OCI-LY3 (cell line): ENCODE data around the gene NEDD4.

Experiments used
- CTCF ChIP-seq: fragments of 200-600, 300-600 bp; sonication (generic); IDR thresholded peaks from 2 replicates; pipeline ENCODE4 v1.5.1; 2014; ENCODE audit warnings: antibody characterized with exemption, low read length, low read depth
- EZH2phosphoT487 ChIP-seq: fragments of 200-600 bp; shearing (Covaris generic); IDR thresholded peaks from 2 replicates; pipeline ENCODE4 v1.6.1; 2018; ENCODE audit warnings: antibody characterized with exemption, mixed run types, low read depth

- TF ChIP-seq CTCF (no peak), EZH2phosphoT487 (no peak)
These were observed 41.8 kb upstream of the NEDD4 start for GRCh38 chr15:56035166-56035565.
